GM18519 (cell line): ENCODE measurements around the gene NAA38.

Source experiments
- ATAC-seq: cut with Tn5 transposase; IDR thresholded peaks from one replicate; pipeline ENCODE4 v1.9.1; 2021; ENCODE audit warnings: mild to moderate bottlenecking, moderate library complexity; ENCODE audit not compliant: unreplicated experiment, low FRiP score

Gene NAA38

GRCh38 chr17:7842380-7843256, 14.7 kb downstream of the NAA38 start:
- no peak for ATAC-seq

- ATAC-seq, result no peak
These were observed 15.4 kb downstream of the NAA38 start for GRCh38 chr17:7841915-7842379.

GRCh38 chr17:7841396-7841914, 15.9 kb downstream of the NAA38 start:
- no peak for ATAC-seq

- ATAC-seq, result no peak
These were observed 16.5 kb downstream of the NAA38 start for GRCh38 chr17:7840875-7841274.

- ATAC-seq, result no peak
These were observed 16.9 kb downstream of the NAA38 start for GRCh38 chr17:7840441-7840840.

GRCh38 chr17:7839876-7840261, 17.5 kb downstream of the NAA38 start:
- no peak for ATAC-seq

GRCh38 chr17:7839190-7839875, 18.0 kb downstream of the NAA38 start:
- ATAC-seq, result no peak

GRCh38 chr17:7838090-7839075, 19.0 kb downstream of the NAA38 start:
- no peak for ATAC-seq

- ATAC-seq, result no peak
These were observed 19.8 kb downstream of the NAA38 start for GRCh38 chr17:7837408-7838088.

GRCh38 chr17:7836596-7837407, 20.6 kb downstream of the NAA38 start:
- no peak for ATAC-seq

- ATAC-seq, result peak; percentile 5
These were observed 21.4 kb downstream of the NAA38 start for GRCh38 chr17:7835814-7836595.

GRCh38 chr17:7834957-7835813, 22.2 kb downstream of the NAA38 start:
- ATAC-seq, result peak; percentile 27

GRCh38 chr17:7834542-7834956, 22.8 kb downstream of the NAA38 start:
- no peak for ATAC-seq

- ATAC-seq, result no peak
These were observed 23.4 kb downstream of the NAA38 start, which contains the start of gene KDM6B for GRCh38 chr17:7833795-7834541. Gene KDM6B, plus strand, starts transcription at chr17:7834217. Its CDS starts 11,338 bp downstream, at chr17:7845555.

GRCh38 chr17:7833011-7833794, 24.2 kb downstream of the NAA38 start:
- no peak for ATAC-seq

GRCh38 chr17:7832431-7832830, 24.9 kb downstream of the NAA38 start:
- no peak for ATAC-seq
